Natural killer cell (primary cell): ENCODE measurements around the gene SFTPD. TPM values are rescaled to one million over a fixed set of nuclear protein-coding genes. Genes with fewer than 3 reads are reported as not detected.
"Not testable (repeated sequence)": the region's sequence is repeated elsewhere in the genome, so short reads cannot be mapped to it uniquely, and the experiment has no call there.

ENCODE experiments used
- ATAC-seq, 3 donors: fragments of 150-1000 bp in 2 of 3; fragments of 200-7000 bp in 1 of 3; cut with Tn5 transposase; 1 replicate in 1 of 3; 2 replicates in 2 of 3; pipeline ENCODE4 v1.10.0; 2021; ENCODE audit warnings: mild to moderate bottlenecking in 2 of 3, moderate library complexity in 2 of 3
- DNase-seq, 2 donors: peaks; one replicate each; pipeline versions ENCODE4 v3.0.0 to v3.0.0-alpha.2; 2013 to 2021; ENCODE audit warnings: mixed read lengths in 1 of 2
- H3K27ac ChIP-seq: one replicate; pipeline ENCODE4 v1.5.1; 2013; ENCODE audit warnings: mild to moderate bottlenecking, low read length
- H3K27me3 ChIP-seq: one replicate; pipeline ENCODE4 v1.6.1; 2013; ENCODE audit warnings: low read length; ENCODE audit not compliant: control insufficient read depth, insufficient read depth
- H3K36me3 ChIP-seq: one replicate; pipeline ENCODE4 v1.6.1; 2013; ENCODE audit warnings: low read length; ENCODE audit not compliant: control insufficient read depth, insufficient read depth
- H3K4me1 ChIP-seq: one replicate; pipeline ENCODE4 v1.6.1; 2013; ENCODE audit warnings: low read length; ENCODE audit not compliant: control insufficient read depth, insufficient read depth
- H3K4me3 ChIP-seq: one replicate; pipeline ENCODE4 v1.5.1; 2013; ENCODE audit warnings: low read length
- H3K9me3 ChIP-seq: one replicate; pipeline ENCODE4 v1.6.1; 2013; ENCODE audit warnings: low read length; ENCODE audit not compliant: control insufficient read depth, insufficient read depth
- H3K27ac Mint-ChIP-seq, 2 donors: one replicate each; pipeline ENCODE4 v1.8.0; 2022; ENCODE audit warnings: mild to moderate bottlenecking in 2 of 2, mixed read lengths in 2 of 2, moderate library complexity in 1 of 2
- H3K27me3 Mint-ChIP-seq, 2 donors: one replicate each; pipeline ENCODE4 v1.8.0; 2022; ENCODE audit warnings: low read depth in 2 of 2, mixed read lengths in 2 of 2
- H3K36me3 Mint-ChIP-seq: one replicate; pipeline ENCODE4 v1.8.0; 2022; ENCODE audit warnings: mixed read lengths
- H3K4me1 Mint-ChIP-seq, 2 donors: one replicate each; pipeline ENCODE4 v1.8.0; 2022; ENCODE audit warnings: mixed read lengths in 2 of 2
- H3K4me3 Mint-ChIP-seq: one replicate; pipeline ENCODE4 v1.8.0; 2022; ENCODE audit warnings: mild to moderate bottlenecking, moderate library complexity, mixed read lengths
- H3K9me3 Mint-ChIP-seq, 2 donors: one replicate each; pipeline ENCODE4 v1.8.0; 2022; ENCODE audit warnings: mixed read lengths in 2 of 2
- CTCF ChIP-seq: fragments of 200-600 bp; IDR thresholded peaks from one replicate; pipeline ENCODE4 v1.8.0; 2022; ENCODE audit warnings: antibody characterized with exemption
- WGBS: methylation state at CpG from one replicate; pipeline ENCODE4 v1.1.7; 2013; ENCODE audit warnings: missing lambda C conversion rate; ENCODE audit not compliant: insufficient coverage; 5-methylcytosine and 5-hydroxymethylcytosine counted together
- intact Hi-C: fragments of 100-400 bp; cut with micrococcal nuclease; formaldehyde crosslinking; loops from one replicate; pipeline ENCODE4 v1.14.2; 2022
- total RNA-seq, 4 donors: library from RNA; stranded (reverse); fragments of 120-200 nt in 1 of 4; gene quantifications; one replicate each; pipeline versions ENCODE4 v1.2.3 to v1.2.4, GENCODE V29; 2013 to 2022

SFTPD gene
- total RNA-seq, 3 donors from 2014 or later (not counting 1 experiment from before 2014, with no cell fraction given) = 0.56 TPM; not detected in 2

DNA sequence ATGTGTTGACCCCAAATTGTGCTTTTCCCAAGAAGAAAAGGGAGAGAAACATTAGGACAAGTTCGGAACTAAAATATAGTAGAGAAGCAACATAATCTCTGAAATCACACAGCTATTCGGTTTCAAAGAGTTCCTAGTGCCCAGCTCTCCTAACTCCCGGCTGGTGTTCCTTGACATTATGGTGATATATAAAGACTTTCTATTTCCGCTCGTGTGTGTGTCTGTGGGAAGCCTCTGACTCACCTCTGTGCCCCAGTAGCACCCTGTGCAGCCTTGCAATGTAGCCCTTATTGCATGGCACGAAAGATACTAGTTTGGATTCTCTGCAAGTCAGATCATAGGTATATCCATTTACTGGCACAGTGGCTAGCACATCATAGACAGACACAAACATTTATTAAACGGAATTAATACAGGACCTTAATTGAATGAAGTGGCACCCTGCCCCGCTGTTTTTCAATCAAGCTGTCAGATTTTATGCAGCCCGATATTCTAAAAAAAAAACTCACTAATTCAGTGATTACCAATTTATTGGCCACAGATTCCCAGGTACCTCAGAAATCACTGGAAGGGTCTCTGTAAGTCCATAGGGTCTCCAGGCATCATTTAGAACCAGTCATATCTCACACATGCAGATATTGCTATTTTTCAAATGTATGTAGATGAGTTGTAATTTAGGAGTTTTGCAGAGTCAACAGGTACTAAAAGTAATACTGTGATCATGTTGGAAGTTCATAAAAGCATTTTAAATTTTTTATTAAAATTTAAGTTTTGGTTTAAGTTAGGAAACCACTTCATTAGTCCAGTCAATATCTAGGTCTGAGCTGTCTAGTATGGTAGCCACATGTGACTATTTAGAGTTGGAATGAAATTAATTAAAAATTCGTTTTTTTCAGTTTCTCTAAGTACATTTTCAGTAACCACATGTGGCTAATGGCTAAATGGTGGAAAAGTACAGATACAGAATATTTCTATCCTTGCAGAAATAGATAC is 43.3 kb downstream of the SFTPD start:
- peaks cover 48 to 57% of the 10 kb centered on the region in 2 donors for H3K27me3 Mint-ChIP-seq
- intact Hi-C loops = no loop called here
- Histone ChIP-seq H3K4me1 (peaks cover 13% of the 10 kb centered on the region), H3K9me3 (no peaks in the 10 kb centered on the region), H3K27me3 (peaks cover 20% of the 10 kb centered on the region), H3K36me3 (no peaks in the 10 kb centered on the region), H3K4me3 (peak overlapping the region; percentile 39), H3K27ac (no peak overlapping the region)
- peak overlapping the region in 1 of 2 donors; percentile 61 for H3K27ac Mint-ChIP-seq
- DNase-seq (peak in 1 of 2 donors; percentile 18), ATAC-seq (peak in 1 of 3 donors; percentile 21)
- WGBS = 50% methylated on average over 7 of the region's 10 CpGs
- peaks cover 9 to 12% of the 10 kb centered on the region in 2 donors for H3K4me1 Mint-ChIP-seq
- H3K36me3 Mint-ChIP-seq = no peaks in the 10 kb centered on the region
- no peaks in the 10 kb centered on the region for H3K9me3 Mint-ChIP-seq
- TF ChIP-seq CTCF = no peak
- H3K4me3 Mint-ChIP-seq = peak overlapping the region; percentile 84

DNA sequence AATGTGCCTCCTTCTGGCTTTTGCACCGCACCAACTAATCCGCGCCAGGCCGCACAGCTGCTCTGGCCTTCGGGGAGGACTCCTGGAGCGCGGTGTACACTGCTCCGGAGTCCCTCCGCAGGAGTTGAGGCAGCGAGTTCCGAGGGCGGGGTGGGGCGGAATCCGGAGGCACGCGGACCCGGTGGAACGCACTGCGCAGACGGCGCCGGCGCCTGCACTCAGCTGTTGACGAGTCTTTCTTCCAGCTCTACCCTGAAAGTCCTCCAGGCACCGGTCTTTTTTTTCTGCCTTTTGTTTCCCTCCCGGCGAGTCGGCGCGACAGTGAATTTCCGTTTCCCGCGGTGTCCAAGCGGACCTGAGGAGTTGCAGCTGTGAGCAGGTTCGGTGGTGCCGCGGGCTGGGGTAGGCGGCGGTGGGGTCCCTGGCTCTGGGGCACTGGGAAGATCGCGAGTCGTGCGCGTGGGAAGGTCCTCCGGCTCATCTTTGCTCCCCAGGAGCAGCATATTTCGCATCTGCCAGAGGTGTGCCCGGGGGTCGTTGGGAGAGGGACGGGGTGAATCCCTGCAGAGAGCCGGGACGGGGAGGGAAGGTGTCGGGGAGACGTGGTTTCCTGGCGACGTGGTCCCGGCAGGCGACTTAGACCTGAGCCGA is 44.1 kb downstream of the SFTPD start:
- Mint-ChIP-seq H3K27me3 (peaks cover 48 to 56% of the 10 kb centered on the region in 2 donors), H3K9me3 (no peaks in the 10 kb centered on the region), H3K4me1 (peaks cover 9 to 12% of the 10 kb centered on the region in 2 donors), H3K4me3 (peak overlapping the region; percentile 84), H3K36me3 (no peaks in the 10 kb centered on the region), H3K27ac (peak overlapping the region in 1 of 2 donors; percentile 61)
- H3K4me3 ChIP-seq = peak overlapping the region; percentile 39
- no peak overlapping the region for H3K27ac ChIP-seq
- under 1% methylated on average over 58 of the region's 58 CpGs for WGBS
- TF ChIP-seq CTCF = no peak
- peaks cover 13% of the 10 kb centered on the region for H3K4me1 ChIP-seq
- intact Hi-C loops = no loop called here
- no peaks in the 10 kb centered on the region for H3K36me3 ChIP-seq
- DNase-seq (peak in 1 of 2 donors; percentile 48), ATAC-seq (peak; percentile 47 to 84 (median 71))
- H3K27me3 ChIP-seq = peaks cover 20% of the 10 kb centered on the region
- no peaks in the 10 kb centered on the region for H3K9me3 ChIP-seq

DNA sequence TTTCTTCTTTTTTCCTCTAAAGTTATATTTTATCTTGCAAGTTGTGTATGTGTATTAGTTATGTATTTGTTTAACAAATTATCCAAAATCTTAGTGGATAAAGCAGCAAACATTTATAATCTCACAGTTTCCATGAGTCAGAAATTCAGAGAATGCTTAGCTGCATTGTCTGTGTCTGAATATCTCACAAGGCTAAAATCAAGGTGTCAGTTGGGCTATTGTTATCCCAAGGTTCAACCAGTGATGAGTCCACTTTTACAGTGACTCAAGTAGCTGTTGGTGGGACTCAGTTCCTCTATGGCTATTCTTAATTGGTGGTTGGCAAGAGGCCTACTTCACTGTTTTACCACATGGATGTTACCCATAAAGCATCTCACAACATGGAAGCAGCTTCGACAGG is 47.3 kb downstream of the SFTPD start:
- H3K4me3 Mint-ChIP-seq, H3K27ac ChIP-seq, ATAC-seq, H3K36me3 ChIP-seq, DNase-seq, intact Hi-C loops, H3K9me3 ChIP-seq, H3K36me3 Mint-ChIP-seq, H3K9me3 Mint-ChIP-seq, H3K4me3 ChIP-seq, H3K27ac Mint-ChIP-seq: not testable (repeated sequence)
- no CpG with 5 or more reads among the region's 1 CpG for WGBS
- Histone ChIP-seq H3K4me1 (peaks cover 13% of the 10 kb centered on the region), H3K27me3 (peaks cover 22% of the 10 kb centered on the region)
- Mint-ChIP-seq H3K4me1 (peaks cover 9 to 12% of the 10 kb centered on the region in 2 donors), H3K27me3 (peaks cover 34 to 48% of the 10 kb centered on the region in 2 donors)
